Sigmoid colon (tissue), 4 donors: ENCODE results near the gene TMEM18.

Experiments
- CTCF ChIP-seq, 4 experiments: fragments of 450-650 bp in 3 of 4; fragments of 200-600 bp in 1 of 4; IDR thresholded peaks; one replicate each; pipeline ENCODE4 v1.5.1; 2016 to 2019; ENCODE audit warnings: antibody characterized with exemption in 4 of 4, mild to moderate bottlenecking in 3 of 4, moderate library complexity in 2 of 4
- EP300 ChIP-seq, 4 donors: sonication (generic); formaldehyde crosslinking; IDR thresholded peaks; one replicate each; pipeline ENCODE4 v1.6.1; 2017; ENCODE audit warnings: antibody characterized with exemption in 4 of 4
- POLR2A ChIP-seq, 2 donors: fragments of 450-650 bp; IDR thresholded peaks; one replicate each; pipeline ENCODE4 v1.6.1; 2016; ENCODE audit warnings: antibody characterized with exemption in 2 of 2, mild to moderate bottlenecking in 2 of 2, moderate library complexity in 2 of 2
- POLR2AphosphoS5 ChIP-seq, 4 donors: sonication (generic); formaldehyde crosslinking; IDR thresholded peaks; one replicate each; pipeline ENCODE4 v1.6.1; 2017; ENCODE audit warnings: antibody characterized with exemption in 4 of 4

GRCh38 chr2:696999-697627, 19.9 kb upstream of the TMEM18 start:
- TF ChIP-seq POLR2AphosphoS5 (IDR thresholded peaks at IDR 0.05) (no peak), CTCF (IDR thresholded peaks at IDR 0.05) (no peak), POLR2A (IDR thresholded peaks at IDR 0.05) (no peak), EP300 (IDR thresholded peaks at IDR 0.05) (no peak)
